DOHH2 (cell line): ENCODE results near the gene FAM76A.
"Not testable (repeated sequence)": the region's sequence is repeated elsewhere in the genome, so short reads cannot be mapped to it uniquely, and the experiment has no call there.

Experiments
- H3F3A ChIP-seq: fragments of 200-600 bp; sonication (generic), shearing (Covaris generic); 2 replicates; pipeline ENCODE4 v1.6.0; 2016; ENCODE audit warnings: antibody characterized with exemption, mild to moderate bottlenecking; ENCODE audit not compliant: control insufficient read depth, insufficient read depth
- H3K27ac ChIP-seq: fragments of 200-600 bp; sonication (generic); 2 replicates; pipeline ENCODE4 v1.5.1; 2014; ENCODE audit warnings: low read depth, mild to moderate bottlenecking, low read length, moderate library complexity
- H3K27me3 ChIP-seq: fragments of 200-600 bp; sonication (generic); 2 replicates; pipeline ENCODE4 v1.6.1; 2014; ENCODE audit warnings: mild to moderate bottlenecking, low read length, mixed read lengths; ENCODE audit not compliant: control insufficient read depth
- H3K36me3 ChIP-seq: fragments of 200-600 bp; sonication (generic); 2 replicates; pipeline ENCODE4 v1.6.1; 2014; ENCODE audit warnings: mild to moderate bottlenecking, low read length, moderate library complexity, mixed read lengths; ENCODE audit not compliant: control insufficient read depth
- H3K4me1 ChIP-seq: fragments of 200-600 bp; sonication (generic); 2 replicates; pipeline ENCODE4 v1.6.1; 2014; ENCODE audit warnings: mild to moderate bottlenecking, low read length, mixed read lengths; ENCODE audit not compliant: control insufficient read depth
- H3K4me2 ChIP-seq: fragments of 200-600 bp; sonication (generic); 2 replicates; pipeline ENCODE4 v1.6.0; 2014; ENCODE audit warnings: mild to moderate bottlenecking, low read length, moderate library complexity
- H3K4me3 ChIP-seq: fragments of 200-600 bp; sonication (generic); 2 replicates; pipeline ENCODE4 v1.5.1; 2014; ENCODE audit warnings: mild to moderate bottlenecking, low read length, mixed read lengths
- H3K79me2 ChIP-seq: fragments of 200-600 bp; sonication (generic); 2 replicates; pipeline ENCODE4 v1.6.1; 2014; ENCODE audit warnings: mild to moderate bottlenecking, low read length, mixed read lengths; ENCODE audit not compliant: control insufficient read depth
- H3K9me2 ChIP-seq: fragments of 200-600 bp; sonication (generic); replicated peaks from 2 replicates; pipeline ENCODE4 v1.6.1; 2014; ENCODE audit warnings: mild to moderate bottlenecking, low read length, mixed read lengths; ENCODE audit not compliant: control insufficient read depth
- H3K9me3 ChIP-seq: fragments of 200-600 bp; sonication (generic); 2 replicates; pipeline ENCODE4 v1.6.1; 2014; ENCODE audit warnings: antibody characterized with exemption, low read length, mixed read lengths; ENCODE audit not compliant: control insufficient read depth, insufficient read depth
- H4K20me1 ChIP-seq: fragments of 200-600 bp; sonication (generic); 2 replicates; pipeline ENCODE4 v1.6.0; 2014; ENCODE audit warnings: low read depth, mild to moderate bottlenecking, antibody characterized with exemption, low read length, moderate library complexity; ENCODE audit not compliant: control insufficient read depth, insufficient read depth
- EZH2phosphoT487 ChIP-seq: fragments of 200-600 bp; sonication (generic); IDR thresholded peaks from 2 replicates; pipeline ENCODE4 v1.6.1; 2017; ENCODE audit warnings: borderline replicate concordance, mild to moderate bottlenecking, antibody characterized with exemption, low read length, moderate library complexity, mixed read lengths
- TF ChIP-seq, protein P1 (sequence below): fragments of 200-600 bp; sonication (generic); IDR thresholded peaks from one replicate; pipeline ENCODE4 v1.5.1; 2014; ENCODE audit warnings: antibody characterized with exemption, mild to moderate bottlenecking, low read depth, low read length; ENCODE audit not compliant: poor library complexity, severe bottlenecking

The FAM76A gene

DNA sequence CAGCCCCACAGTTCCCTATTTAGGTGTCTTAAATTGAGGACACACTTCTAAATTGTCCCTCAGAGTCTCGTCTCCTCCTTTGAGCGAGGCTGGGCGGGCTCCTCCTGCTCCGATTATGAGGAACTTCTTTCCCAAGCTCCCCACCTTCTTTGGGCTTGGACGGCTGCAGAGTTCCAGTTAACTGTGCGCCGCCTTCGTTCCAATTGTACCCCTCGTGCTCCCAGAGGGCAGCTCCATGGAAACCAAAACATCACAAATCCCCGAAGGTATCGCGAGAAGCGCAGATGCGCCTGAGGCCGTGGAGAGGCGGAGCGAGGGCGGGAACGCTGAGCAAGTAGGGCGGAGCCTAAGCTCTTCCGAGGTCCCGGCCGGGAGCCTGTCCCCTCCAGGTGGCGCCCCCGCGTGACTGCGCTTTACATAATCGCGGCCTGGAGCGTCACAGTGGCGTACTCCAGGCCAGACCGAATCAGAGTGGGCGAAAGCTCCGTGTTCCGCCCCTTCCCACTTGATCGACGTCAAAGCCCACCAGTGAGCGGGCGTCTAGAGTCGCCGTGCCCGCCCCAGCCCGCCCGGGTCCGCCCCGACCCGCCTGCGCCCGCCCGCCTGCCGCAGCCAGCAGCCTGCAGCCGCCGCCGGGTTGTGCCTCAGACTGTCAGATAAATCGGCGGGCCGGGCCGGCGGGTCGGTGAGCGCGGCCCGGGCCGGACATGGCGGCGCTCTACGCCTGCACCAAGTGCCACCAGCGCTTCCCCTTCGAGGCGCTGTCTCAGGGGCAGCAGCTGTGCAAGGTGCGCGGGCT is at the start of gene FAM76A:
TSS of gene FAM76A (plus strand) at position 588 of the 799 bp plus-strand sequence. CDS start at position 708, 120 bp downstream.
- H3K4me3 ChIP-seq: peak within 1 kb of the TSS; percentile 81
- no peaks in the 10 kb centered on the region for H3F3A ChIP-seq
- peaks cover 23% of the 10 kb centered on the region for H3K36me3 ChIP-seq
- H3K4me1 ChIP-seq: peaks cover 17% of the 10 kb centered on the region
- no peaks in the 10 kb centered on the region for H3K9me2 ChIP-seq
- no peaks in the 10 kb centered on the region for H4K20me1 ChIP-seq
- no peaks in the 10 kb centered on the region for H3K9me3 ChIP-seq
- H3K27ac ChIP-seq: peak within 1 kb of the TSS; percentile 20; the same call in 1 of the 2 replicates
- no peaks in the 10 kb centered on the region for H3K27me3 ChIP-seq
- no peak for TF ChIP-seq EZH2phosphoT487
- TF ChIP-seq, protein P1, sequence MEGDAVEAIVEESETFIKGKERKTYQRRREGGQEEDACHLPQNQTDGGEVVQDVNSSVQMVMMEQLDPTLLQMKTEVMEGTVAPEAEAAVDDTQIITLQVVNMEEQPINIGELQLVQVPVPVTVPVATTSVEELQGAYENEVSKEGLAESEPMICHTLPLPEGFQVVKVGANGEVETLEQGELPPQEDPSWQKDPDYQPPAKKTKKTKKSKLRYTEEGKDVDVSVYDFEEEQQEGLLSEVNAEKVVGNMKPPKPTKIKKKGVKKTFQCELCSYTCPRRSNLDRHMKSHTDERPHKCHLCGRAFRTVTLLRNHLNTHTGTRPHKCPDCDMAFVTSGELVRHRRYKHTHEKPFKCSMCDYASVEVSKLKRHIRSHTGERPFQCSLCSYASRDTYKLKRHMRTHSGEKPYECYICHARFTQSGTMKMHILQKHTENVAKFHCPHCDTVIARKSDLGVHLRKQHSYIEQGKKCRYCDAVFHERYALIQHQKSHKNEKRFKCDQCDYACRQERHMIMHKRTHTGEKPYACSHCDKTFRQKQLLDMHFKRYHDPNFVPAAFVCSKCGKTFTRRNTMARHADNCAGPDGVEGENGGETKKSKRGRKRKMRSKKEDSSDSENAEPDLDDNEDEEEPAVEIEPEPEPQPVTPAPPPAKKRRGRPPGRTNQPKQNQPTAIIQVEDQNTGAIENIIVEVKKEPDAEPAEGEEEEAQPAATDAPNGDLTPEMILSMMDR: peak; percentile 67
- H3K4me2 ChIP-seq: peak within 1 kb of the TSS; percentile 71
- H3K79me2 ChIP-seq: peaks cover 14% of the 10 kb centered on the region

DNA sequence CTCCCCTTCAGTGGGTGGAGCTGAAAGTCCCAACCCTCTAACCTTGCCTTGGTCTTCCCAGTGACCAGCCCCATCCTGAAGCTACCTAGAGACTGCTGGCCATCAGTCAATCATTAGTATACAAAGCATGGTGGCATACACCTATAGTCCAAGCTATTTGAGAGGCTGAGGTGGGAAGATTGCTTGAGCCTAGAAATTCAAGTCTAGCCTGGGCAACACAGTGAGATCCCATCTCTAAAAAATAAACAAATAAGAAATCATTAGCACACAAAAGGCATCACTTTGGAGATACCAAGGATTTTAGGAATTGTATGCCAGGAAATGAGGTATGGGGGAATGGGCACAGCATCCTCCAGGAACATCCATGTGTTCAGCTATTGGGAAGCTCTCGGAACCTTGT is 49.4 kb upstream of the FAM76A start:
- no peaks in the 10 kb centered on the region for H3K36me3 ChIP-seq
- TF ChIP-seq, protein P1: no peak
- TF ChIP-seq EZH2phosphoT487: no peak
- peaks cover 14% of the 10 kb centered on the region for H3K4me1 ChIP-seq
- H3K9me2 ChIP-seq: no peaks in the 10 kb centered on the region
- peaks cover 11% of the 10 kb centered on the region for H3K9me3 ChIP-seq
- no peaks in the 10 kb centered on the region for H3K27me3 ChIP-seq
- H4K20me1 ChIP-seq: no peaks in the 10 kb centered on the region
- H3K4me2 ChIP-seq: no peak overlapping the region
- H3F3A ChIP-seq: no peaks in the 10 kb centered on the region
- no peak overlapping the region for H3K27ac ChIP-seq
- H3K79me2 ChIP-seq: no peaks in the 10 kb centered on the region
- H3K4me3 ChIP-seq: no peak overlapping the region

DNA sequence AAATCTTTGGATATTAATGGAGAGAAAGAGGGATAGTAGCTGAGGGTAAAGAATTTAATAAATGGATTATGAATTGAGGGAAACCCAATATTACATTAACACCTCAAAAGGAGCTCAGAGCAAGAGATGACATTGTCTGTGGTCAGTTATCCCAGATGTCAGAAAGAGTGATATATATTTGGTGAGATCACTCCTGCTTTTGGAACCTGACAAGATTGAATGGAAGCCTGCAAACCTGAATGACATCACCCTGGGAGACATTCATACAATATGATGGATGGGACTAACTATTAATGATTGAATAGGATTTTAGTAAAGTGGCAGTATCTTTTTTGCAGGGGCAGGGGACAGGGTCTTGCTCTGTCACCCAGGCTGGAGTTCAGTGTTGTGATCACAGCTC is 47.0 kb upstream of the FAM76A start:
- no peaks in the 10 kb centered on the region for H3K9me2 ChIP-seq
- H4K20me1 ChIP-seq: no peaks in the 10 kb centered on the region
- H3K36me3 ChIP-seq: no peaks in the 10 kb centered on the region
- H3K27me3 ChIP-seq: no peaks in the 10 kb centered on the region
- no peaks in the 10 kb centered on the region for H3K4me1 ChIP-seq
- H3K4me3 ChIP-seq: no peak overlapping the region
- H3K79me2 ChIP-seq: no peaks in the 10 kb centered on the region
- no peaks in the 10 kb centered on the region for H3F3A ChIP-seq
- H3K4me2 ChIP-seq: no peak overlapping the region
- TF ChIP-seq EZH2phosphoT487: no peak
- TF ChIP-seq, protein P1: no peak
- H3K27ac ChIP-seq: no peak overlapping the region
- H3K9me3 ChIP-seq: peaks cover 21% of the 10 kb centered on the region

DNA sequence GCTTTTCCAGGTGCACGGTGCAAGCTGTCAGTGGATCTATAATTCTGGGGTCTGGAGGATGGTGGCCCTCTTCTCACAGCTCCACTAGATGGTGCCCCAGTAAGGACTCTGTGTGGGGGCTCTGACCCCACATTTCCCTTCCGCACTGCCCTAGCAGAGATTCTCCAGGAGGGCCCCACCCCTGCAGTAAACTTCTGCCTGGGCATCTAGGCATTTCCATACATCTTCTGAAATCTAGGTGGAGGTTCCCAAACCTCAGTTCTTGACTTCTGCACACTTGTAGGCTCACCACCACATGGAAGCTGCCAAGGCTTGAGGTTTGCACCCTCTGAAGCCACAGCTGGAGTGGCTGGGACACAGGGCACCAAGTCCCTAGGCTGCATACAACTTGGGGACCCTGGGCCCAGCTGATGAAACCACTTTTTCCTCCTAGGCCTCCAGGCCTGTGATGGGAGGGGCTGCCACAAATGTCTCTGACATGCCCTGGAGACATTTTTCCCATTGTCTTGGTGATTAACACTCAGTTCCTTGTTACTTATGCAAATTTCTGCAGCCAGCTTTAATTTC is 45.5 kb upstream of the FAM76A start:
- not testable (repeated sequence) for H4K20me1 ChIP-seq, H3K4me3 ChIP-seq, H3K36me3 ChIP-seq, H3K9me2 ChIP-seq, H3K27me3 ChIP-seq, H3K4me2 ChIP-seq, H3F3A ChIP-seq, H3K4me1 ChIP-seq, H3K27ac ChIP-seq, H3K79me2 ChIP-seq
- H3K9me3 ChIP-seq: peaks cover 21% of the 10 kb centered on the region

DNA sequence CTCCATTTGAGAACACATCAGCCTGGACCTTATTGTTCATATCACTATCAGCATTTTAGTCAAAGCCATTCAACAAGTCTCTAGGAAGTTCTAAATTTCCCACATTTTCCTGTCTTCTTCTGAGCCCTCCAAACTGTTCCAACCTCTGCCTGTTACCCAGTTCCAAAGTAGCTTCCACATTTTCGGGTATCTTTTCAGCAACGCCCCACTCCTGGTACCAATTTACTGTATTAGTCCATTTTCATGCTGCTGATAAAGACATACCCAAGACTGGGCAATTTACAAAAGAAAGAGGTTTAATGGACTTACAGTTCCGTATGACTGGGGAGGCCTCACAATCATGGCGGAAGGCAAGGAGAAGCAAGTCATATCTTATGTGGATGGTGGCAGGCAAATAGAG is 44.2 kb upstream of the FAM76A start:
- not testable (repeated sequence) for H3K9me2 ChIP-seq, H3K79me2 ChIP-seq, H3F3A ChIP-seq, H3K4me1 ChIP-seq, H3K27ac ChIP-seq, H3K36me3 ChIP-seq, H3K27me3 ChIP-seq, H4K20me1 ChIP-seq, H3K4me2 ChIP-seq, H3K4me3 ChIP-seq
- peaks cover 21% of the 10 kb centered on the region for H3K9me3 ChIP-seq
